ENCODE data around the gene SULT1A2.
"Not testable (repeated sequence)": the region's sequence is repeated elsewhere in the genome, so short reads cannot be mapped to it uniquely, and the experiment has no call there.

The SULT1A2 gene

DNA sequence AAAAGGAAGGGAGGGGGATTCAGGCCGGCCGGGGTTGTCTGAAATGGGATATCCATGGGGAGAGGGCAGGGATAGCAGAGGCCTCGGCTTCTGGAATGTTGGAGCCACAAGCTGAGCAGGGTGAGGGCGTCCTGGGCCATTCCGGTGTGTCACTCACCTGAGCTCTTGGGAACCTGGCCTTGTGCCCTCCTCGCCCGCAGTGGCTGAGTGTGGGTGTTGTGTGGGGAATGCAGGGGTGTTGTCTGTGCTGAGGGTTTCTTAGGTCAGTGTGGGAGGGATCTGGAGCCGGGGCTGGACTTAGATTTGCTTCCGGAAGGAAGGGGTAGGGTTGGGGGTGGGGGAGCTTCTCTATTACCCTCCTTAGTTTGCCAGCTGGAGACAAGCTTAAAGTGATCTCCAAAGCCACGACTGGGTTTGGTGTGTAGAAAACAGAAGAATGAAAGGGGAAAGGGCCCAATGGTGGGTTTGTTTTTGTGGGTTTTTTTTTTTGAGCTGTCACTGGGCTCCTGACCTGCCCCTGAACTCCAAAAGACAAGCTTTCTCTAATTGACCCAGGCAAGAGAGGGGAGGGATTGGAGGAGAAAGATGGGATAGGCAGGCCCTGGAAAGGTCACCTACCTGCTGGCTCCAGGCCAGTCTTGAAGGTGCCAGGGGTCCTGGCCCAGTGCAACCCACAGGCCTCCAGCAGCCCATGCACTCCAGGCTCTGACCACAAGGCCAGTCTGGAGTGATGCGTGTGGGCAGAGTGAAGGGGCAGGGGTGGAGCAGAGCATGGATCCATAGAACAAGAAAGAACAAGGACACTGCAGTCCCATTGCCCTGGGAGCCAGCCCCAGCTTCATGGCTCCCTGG lies at the start of gene SULT1A2:
Gene SULT1A2 (minus strand): TSS at position 211 of the 852 bp plus-strand sequence. CDS start 1,120 bp downstream, outside the sequence.
- DNase-seq = no peak

DNA sequence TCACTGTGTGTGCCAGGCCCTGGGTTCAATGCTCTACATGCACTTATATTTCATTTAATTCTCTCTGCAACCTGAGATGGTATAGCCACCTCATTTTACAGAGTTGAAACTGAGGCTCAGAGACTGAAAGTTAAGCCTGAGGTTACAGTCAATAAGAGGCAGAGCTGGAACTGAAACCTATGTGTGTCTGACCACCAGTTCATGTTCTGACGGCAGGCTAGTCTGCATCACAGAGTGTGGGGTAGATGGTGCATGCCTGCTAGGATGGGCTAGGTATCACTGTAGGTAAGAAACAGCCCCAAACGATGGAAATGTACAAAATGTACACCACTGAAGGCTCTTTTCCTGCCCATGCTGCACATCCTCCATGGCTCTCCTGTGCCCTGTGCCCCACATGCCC lies 43.1 kb upstream of the SULT1A2 start:
- not testable (repeated sequence) for DNase-seq

DNA sequence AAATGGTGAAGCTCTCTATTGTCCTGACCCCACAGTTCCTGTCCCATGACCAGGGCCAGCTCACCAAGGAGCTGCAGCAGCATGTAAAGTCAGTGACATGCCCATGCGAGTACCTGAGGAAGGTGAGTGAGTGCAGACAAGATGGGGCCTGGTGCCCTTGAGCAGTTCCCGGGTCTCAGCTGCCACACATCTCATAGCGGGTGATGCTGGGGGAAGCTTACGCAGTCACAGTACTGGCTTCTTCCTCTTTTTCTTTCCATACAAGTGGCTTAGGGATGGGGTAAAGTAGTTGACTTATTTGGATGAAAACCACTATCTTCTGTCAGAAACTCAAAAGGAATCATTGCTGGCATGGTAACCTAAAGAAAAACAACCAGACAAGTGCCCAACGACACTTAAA lies 41.5 kb upstream of the SULT1A2 start:
- not testable (repeated sequence) for DNase-seq

DNA sequence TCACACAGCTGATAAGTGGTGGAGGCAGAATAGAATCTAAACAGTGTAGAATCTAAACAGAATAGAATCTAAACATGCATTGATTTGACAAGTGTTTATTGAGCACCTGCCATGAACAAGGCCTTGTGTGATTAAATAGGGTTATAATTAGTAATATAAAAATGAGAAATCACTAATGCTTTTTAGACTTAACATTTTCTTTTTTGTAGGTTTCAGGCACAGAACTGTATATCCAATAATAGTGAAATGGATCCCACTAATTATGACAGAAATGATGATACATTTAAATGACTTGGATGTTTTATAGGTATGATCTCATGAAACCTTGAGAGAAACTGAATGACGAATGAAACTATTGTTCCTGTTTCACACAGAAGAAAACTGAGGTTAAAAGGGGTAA lies 40.9 kb upstream of the SULT1A2 start, which contains the start of gene NPIPB8:
Gene NPIPB8 (plus strand): TSS at position 301 of the 400 bp plus-strand sequence. CDS start 296 bp downstream, outside the sequence.
- not testable (repeated sequence) for DNase-seq

DNA sequence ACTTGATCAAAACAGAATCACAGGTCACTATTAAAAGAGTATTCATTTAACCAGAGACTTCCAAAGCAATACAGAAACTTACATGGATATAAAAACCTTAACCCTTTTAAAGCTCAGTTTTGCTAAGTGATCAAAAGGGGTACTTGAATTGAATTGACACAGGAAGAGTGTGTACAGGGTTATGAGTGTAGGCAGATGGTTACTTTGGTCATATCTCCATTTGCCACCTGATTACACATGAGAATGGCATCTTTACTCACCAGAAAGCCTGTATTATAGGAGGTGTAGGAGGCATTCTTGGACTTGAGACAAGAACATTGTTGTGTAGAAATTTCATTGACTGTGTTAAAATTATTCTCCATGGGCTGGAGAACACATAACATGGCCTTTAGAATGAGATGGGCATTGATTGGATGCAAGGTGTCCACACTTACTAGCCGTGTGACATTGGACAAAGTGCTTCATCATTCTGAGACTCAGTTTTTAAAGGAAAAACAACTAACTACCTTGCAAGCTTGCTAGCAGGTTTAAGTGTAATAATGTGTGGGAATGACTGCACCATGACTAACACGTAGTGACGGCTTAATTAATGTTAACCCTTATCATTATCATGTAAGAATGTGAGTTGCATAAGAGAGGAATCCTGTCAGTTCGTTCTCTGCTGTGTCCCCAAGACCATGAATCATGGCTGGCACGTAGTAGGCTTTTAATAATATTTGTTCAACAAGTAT lies 39.4 kb upstream of the SULT1A2 start:
- not testable (repeated sequence) for DNase-seq

DNA sequence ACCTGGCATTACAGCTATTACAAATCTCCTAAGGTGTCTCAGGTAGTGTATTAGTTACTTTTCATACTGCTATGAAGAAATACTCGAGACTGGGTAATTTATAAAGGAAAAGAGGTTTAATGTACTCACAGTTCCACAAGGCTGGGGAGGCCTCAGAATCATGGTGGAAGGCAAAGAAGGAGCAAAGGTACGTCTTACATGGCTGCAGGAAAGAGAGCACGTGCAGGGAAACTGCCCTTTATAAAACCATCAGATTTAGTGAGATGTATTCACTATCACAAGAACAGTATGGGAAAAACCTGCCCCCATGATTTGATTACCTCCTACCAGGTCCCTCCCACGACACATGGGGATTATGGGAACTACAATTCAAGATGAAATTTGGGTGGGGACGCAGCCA lies 34.1 kb upstream of the SULT1A2 start:
- DNase-seq = not testable (repeated sequence)

DNA sequence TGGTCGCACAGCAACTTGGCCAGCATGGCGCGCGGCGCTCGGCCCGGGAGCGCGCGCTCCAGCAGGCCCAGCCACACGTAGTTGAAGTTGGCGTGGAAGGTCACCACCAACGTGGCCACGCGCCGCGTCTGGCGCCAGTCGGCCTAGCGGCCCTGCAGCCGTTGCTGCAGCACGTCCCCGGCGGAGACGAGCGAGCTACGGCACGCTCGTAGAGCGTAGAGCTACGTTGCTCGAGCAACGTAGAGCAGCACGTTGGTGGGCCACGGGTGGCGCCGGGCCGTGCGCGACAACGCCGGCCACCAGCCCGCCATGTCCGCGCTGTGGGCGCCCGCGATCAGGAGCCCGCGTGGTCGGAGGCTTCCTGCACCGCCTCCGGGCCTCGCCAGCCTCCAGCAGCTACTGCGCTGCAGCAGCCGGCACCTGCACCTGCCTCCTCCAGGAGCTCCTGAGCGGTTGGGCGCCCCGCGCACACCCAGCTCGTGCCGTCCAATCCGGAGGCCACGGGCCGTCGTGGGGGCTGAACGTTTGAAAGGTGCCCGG lies 26.4 kb upstream of the SULT1A2 start:
- peak; percentile 48 to 71 (median 62) for DNase-seq

DNA sequence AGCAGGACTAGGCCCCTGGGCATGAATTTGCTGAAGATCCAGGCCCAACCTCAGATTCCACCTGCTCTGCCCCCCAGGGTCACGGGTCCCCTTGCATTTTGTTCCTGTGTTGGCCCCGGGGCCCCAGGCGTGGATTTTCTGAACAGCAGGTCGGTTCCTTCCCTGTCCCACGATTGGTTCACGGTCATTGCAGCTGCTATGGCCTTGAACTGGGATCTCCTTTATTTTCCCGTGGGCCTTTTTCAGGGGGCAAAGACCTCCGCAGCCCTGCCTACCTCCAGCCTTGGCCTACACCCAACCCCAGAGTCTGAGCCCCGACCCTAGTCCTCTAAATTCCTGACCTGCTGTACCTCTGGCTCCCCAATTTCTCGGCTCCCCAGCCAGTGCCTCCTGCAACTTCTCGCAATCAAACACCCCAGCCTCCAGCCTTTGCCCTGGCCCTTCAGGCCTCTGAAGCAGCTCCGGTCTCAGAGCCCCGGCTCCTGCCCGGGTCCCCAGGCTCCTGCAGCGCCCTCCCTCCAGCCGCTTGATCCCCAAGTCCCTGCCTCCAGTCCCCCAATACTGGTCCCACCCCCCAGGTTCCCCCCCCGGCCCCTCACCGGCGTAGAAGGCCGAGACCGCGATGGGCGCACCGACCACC lies 25.8 kb upstream of the SULT1A2 start:
- DNase-seq = peak in 1 of 6 experiments; percentile 28

DNA sequence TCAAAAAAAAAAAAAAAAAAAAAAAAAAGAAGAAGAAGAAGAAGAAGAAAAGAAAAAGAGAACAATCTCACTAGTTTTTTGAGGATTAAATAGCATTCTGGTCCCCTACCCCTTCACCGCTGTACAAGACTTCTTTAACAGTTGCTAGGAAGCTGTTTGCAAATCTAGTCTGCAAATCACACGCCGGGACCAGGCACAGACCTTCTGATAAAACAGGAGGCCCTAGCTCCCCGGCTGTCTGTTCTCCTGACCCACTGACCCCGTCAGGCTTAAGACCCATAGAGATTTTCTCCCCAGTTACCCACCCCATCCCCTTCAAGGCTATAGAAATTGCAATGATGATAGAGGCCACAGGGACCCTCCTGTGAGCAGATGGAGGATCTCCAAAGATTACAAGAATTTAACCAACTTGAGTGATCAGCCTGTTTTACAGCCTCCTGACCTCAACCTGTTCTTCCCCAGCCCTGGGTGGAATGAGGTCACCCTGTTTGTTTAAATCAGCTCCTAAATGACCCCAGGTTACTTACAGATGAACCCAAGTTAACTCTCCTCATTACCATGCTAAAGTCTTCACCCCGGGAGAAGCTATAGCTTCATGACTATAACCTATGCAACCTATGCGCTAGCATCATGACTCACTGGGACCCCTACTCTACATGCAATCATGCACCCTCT lies 24.8 kb upstream of the SULT1A2 start:
- DNase-seq = no peak

DNA sequence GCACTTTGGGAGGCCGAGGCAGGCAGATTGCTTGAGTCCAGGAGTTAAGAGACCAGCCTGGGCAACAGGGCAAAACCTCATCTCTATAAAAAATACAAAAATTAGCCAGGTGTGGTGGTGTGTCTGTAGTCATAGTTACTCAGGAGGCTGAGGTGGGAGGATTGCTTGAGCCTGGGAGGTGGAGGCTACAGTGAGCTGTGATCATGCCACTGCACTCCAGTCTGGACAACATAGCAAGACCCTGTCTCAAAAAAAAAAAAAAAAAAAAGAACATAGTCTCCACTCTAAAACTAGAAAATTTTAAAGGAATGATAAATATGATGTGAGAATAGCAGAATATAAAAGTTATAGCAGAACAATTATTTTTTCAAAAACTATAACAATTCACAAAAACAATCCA lies 23.5 kb upstream of the SULT1A2 start:
- not testable (repeated sequence) for DNase-seq

DNA sequence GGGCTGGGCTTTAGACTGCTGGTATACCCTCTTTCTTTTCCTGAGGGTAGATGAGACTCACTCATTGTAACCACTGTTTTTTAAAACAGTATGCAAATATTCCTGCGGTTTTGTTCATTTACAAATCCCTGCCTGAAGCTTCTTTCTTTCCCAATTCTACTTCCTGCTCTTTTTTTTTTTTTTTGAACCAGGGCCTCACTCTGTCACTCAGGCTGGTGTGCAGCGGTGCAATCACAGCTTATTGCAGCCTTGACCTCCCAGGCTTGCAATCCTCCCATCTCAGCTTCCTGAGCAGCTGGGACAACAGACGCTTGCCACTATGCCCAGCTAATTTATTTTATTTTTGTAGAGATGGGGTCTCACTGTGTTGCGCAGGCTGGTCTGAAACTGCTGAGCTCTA lies 21.0 kb upstream of the SULT1A2 start:
- no peak for DNase-seq

DNA sequence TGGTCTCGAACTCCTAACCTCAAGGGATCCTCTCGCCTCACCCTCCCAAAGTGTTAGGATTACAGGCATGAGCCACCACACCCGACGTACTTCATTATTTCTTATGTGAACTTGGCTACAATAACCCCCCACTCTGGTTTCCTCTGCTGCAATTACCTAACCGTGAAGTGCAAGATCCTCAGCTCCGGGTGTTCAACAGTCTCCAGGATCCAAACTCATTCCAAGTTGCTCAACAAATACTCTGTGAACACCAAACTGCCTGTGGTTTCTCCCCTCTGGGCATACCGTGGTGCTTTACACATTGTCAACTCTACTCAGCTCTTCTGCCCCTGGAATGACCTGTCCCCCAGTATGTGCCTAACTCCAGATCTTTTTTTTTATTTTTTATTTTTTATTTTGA lies 19.8 kb upstream of the SULT1A2 start:
- DNase-seq = no peak

DNA sequence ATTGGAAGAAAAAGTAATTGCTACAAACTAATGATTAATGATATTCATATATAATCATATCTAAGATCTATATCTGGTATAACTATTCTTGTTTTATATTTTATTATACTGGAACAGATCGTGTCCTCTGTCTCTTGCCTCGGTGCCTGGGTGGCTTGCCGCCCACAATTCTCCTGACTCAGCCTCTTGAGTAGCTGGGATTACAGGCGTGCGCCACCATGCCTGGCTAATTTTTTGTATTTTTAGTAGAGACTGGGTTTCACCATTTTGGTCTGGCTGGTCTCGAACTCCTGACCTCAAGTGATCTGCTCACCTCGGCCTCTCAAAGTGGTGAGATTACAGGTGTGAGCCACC lies 19.4 kb upstream of the SULT1A2 start:
- not testable (repeated sequence) for DNase-seq

DNA sequence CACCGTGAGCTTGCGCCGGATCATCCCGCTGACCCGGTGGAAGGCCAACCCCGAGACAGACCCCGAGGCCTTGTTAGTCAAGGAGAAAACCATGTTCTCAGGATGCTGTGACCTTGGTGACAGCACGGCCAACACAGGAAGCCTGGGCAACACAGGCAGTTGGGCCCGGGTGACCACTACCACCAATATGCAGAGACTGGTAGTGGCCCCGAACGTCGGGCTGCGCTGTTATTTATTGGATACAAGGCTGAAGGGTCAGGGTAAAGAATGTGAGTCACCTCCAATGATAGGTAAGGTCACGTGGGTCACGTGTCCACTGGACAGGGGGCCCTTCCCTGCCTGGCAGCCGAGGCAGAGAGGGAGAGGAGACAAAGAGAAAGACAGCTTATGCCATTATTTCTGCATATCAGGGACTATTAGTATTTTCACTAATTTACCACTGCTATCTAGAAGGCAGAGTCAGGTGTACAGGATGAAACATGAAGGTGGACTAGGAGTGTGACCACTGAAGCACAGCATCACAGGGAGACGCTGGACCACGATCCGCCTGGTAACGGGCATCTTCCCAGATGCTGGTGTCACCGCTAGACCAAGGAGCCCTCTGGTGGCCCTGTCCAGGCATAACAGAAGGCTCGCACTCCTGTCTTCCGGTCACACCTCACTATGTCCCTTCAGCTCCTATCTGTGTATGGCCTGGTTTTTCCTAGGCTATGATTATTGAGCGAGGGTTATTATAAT lies 18.8 kb upstream of the SULT1A2 start:
- DNase-seq = peak in 2 of 6 experiments; percentile 4 to 13

DNA sequence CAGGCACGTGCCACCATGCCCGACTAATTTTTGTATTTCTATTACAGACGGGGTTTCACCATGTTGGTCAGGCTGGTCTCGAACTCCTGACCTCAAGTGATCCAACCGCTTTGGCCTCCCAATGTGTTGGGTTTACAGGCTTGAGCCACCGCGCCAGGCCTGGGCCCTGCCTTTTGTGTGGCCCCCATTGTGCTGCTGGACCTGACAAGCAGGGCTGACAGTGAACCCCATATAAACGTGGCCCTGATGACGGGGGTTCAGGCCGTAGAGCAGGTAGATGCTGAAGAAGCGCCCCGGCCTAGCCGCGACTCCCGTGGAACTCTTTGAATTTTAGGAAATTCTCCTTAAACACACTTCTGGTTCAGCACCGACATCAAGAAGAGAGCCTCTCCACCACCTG lies 17.7 kb upstream of the SULT1A2 start:
- DNase-seq = not testable (repeated sequence)

DNA sequence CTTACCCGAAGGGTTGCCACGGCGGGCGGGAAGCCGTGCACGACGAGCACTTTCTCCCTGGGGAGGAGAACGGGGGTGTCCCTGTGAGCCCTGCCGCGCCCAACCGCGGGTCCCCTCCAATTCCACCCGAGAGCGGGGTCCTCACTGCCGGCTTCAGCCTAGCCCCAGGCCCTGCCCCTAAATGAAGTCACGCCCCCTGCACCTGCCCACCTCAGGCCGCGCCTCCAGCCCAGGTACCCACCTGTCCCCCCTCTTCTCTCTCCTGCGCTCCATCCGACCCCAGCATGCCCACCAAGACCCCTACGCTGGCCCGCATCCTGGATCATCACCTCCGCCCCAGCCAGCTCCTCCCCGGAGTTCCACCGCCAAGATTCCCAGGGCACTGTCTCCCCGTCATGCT lies 17.1 kb upstream of the SULT1A2 start:
- DNase-seq = not testable (repeated sequence)

DNA sequence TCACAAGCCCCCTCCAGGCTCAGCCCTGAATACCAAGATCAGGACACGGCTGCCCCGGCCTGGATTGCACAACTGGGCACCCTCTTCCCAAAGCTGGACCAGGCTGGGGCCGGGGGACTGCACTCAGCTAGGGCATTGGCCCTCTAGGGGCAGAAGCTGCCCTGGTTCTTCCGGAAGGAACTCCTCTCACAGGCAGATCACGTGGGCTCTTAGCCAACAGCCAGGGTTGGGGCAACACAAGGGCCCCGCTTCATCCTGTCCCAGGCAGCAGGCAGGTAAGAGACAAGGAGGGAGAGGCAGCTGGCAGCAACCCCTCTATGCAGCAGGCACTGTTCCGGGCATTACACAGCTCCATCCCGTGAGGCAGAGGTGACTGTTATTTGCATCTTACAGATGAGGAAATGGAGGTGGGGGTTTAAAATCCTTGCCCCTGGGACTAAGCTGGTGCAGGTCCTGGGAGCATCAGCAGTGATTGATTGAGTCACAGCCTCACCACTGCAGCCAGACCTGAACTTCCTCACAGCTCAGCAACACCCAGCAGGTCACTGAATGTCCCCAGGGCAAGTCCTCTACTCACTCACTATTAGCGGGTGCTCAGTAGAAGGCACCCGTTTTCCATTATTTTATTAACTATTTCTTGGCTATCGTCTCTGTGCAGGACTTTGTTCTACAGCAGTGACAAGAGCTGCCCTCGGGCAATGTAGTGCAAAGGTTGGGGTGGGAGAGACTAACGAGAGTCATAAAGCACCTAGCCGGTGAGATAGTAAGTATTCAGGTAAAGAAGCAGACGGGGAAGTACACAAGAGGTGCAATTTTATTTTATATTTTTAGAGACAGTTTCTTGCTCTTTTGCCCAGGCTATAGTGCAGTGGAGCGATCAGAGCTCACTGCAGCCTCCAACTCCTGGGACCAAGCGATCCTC lies 15.8 kb upstream of the SULT1A2 start:
- DNase-seq = not testable (repeated sequence)

DNA sequence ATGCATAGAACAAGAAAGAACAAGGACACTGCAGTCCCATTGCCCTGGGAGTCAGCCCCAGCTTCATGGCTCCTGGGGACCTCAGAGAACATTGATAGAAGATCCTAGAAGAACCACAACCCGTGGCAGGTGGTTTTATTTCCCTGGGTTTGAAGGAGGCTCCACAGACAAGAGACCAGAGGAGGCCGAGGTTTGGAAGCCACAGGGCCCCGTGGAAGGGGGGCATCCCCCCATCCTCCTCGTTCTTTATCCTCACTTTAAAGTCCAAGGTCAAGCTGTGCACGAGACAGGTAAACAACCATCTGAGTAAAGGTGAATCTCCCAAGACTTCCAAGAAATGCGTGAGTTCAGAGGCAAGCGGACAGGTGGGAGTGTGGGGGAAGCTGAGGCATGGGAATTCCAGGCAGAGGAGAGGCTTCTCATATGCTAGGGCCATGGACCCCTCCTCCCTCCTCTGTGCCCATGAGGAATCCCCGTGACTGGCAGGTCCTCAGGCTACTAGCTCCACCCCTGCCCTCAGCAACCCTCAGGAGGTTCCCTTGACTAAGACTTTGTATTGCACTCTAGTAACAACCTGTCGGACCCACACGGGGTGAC lies 13.8 kb upstream of the SULT1A2 start:
- DNase-seq = no peak

DNA sequence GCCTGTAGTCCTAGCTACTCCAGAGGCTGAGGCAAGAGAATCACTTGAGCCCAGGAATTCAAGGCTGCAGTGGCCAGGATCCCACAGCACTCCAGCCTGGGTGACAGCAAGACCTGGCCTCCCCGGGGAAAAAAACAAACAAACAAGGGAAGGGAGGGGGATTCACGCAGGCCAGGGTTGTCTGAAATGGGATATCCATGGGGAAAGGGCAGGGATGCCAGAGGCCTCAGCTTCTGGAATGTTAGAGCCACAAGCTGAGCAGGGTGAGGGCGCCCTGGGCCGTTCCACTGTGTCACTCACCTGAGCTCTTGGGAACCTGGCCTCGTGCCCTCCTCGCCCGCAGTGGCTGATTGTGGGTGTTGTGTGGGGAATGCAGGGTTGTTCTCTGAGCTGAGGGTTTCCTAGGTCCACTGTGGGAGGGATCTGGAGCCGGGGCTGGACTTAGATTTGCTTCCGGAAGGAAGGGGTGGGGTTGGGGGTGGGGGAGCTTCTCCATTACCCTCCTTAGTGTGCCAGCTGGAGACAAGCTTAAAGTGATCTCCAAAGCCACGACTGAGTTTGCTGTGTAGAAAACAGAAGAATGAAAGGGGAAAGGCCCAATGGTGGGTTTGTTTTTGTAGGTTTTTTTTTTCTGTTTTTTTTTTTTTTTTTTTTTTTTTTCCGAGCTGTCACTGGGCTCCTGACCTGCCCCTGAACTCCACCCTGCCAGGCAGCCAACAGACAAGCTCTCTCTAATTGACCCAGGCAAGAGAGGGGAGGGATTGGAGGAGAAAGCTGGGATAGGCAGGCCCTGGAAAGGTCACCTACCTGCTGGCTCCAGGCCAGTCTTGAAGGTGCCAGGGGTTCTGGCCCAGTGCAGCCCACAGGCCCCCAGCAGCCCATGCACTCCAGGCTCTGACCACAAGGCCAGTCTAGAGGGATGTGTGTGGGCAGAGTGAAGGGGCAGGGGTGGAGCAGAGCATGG lies 13.1 kb upstream of the SULT1A2 start, which contains the start of gene SULT1A1:
Gene SULT1A1 (minus strand): TSS at position 414 of the 964 bp plus-strand sequence. CDS start 1,189 bp downstream, outside the sequence.
- DNase-seq = peak in 1 of 6 experiments; percentile 13
